Raji (cell line): ENCODE data around the gene ARHGAP27.
A peak's percentile ranks its signal among the peaks of the same experiment; 100 is the strongest.

Experiments used
- POLR2A ChIP-seq: IDR thresholded peaks from 2 replicates; pipeline ENCODE4 v1.6.1; 2011; ENCODE audit warnings: low read depth, low read length, control low read depth; ENCODE audit not compliant: insufficient read depth

The ARHGAP27 gene

DNA sequence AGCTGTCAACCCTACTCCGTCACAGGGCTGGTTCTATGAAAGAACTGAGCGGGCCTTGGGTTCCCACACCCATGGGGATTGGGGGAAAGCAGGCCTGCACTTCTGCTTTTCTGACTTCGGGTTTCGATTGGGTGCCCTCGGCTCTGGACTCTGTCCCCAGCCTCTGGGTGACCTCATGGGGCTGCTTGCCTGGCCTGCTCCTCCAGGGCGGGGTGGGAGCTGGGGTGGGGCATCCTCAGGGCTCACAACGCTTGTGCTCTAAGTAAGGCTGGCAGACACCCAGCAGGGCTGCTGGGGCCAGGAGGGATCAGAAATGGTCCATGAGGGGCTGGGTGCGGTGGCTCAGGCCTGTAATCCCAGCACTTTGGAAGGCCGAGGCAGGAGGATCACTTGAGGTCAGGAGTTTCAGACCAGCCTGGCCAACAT is 19.2 kb downstream of the ARHGAP27 start:
- TF ChIP-seq POLR2A: no peak

DNA sequence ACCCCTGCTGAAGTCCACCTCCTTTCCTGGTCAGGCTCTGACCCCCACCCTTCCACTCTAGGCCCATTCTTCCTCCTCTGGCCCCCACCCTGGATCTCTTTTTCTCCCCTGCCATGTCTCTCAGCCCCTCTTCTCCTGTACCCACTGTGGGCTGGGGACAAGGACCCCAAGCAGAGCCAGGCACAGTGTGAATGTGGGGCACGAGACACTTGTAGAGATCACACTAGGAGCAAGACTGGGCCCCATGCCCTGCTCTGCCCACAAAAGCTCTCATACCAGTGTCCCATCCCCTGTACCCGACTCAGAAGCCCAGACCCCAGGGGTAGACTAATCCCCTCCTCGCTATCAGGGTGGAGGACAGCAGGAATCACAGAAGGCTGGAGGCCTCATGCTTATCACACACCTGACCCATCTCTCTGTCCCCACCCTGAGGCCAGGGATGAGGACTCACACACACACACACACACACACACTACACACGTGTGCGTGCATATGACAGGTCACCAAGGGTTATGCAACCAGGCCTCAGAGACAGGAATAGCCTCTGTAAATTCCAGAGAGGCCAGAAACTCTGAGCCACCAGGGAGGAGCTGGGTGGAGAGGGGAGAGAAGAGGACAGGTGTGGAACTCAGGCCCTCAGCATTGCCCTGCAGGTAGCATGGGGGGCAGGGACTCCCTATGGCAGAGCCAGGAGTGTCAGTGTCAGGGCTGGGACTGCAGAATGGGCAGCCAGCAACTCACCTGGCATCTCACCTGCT is 21.1 kb downstream of the ARHGAP27 start:
- TF ChIP-seq POLR2A: no peak

DNA sequence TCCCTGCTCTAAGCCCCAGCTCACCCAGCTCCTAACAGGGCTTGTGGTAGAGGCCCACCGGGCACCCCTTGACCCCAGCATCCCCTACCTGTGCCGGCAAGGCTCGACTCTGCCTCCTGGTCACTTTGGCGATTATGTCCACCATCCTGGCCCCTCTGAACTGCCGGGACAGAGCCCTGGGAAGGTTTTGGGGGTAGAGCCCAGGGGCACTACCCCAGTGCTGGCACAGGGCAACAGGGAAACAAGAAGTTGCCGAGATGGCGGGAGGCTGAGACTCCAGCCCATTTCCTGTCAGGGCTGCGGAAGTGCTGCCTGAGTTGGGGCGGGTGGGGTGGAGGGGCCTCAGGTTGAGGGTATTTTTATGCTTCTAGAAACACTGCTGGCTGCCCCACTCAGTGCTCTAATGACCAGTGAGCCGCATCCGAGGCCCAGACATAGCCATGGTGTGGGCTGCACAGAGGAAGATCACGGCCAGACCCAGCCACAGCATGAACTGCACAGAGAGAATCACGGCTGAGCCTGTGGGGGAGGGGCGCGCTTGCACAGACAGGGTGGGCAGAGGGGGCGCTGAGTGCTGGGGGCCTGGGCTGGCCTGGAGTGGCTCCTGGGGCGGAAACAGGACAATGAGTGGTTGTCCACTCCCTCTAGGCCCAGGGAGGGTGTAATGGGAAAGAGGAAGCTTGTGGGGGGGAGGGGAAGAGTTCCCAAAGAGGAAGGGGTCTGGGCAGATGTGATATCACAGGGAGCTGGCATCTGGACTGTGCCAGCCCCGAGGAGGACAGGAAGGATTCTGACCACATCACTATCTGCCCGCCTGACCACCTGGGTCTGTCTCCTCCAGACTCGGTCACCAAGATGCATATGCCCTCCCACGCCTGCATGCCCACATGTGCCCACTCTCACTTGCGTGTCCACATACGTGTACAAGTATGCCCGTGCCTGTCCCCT is 22.3 kb downstream of the ARHGAP27 start:
- TF ChIP-seq POLR2A: peak; percentile 53

DNA sequence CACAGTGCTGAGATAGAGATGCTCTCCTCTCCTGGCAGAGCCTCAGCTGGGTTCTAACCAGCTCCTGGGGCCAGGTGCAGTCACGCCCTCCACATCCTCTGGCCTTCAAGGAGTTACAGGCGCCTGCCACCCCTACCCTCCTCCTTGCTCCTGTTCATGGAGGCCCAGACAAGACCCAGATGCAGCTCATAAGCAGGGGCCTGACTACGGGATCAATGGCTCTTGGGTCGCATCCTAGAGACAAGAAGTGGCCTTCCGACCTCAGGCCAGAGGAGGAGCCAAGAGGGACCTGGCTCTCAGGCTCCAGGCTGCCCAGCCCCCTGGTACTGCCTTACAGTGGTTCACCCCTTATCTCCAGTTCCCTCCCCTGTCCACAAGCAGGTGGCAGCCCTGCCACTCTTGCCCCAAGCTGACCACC is 23.0 kb downstream of the ARHGAP27 start:
- TF ChIP-seq POLR2A: no peak

DNA sequence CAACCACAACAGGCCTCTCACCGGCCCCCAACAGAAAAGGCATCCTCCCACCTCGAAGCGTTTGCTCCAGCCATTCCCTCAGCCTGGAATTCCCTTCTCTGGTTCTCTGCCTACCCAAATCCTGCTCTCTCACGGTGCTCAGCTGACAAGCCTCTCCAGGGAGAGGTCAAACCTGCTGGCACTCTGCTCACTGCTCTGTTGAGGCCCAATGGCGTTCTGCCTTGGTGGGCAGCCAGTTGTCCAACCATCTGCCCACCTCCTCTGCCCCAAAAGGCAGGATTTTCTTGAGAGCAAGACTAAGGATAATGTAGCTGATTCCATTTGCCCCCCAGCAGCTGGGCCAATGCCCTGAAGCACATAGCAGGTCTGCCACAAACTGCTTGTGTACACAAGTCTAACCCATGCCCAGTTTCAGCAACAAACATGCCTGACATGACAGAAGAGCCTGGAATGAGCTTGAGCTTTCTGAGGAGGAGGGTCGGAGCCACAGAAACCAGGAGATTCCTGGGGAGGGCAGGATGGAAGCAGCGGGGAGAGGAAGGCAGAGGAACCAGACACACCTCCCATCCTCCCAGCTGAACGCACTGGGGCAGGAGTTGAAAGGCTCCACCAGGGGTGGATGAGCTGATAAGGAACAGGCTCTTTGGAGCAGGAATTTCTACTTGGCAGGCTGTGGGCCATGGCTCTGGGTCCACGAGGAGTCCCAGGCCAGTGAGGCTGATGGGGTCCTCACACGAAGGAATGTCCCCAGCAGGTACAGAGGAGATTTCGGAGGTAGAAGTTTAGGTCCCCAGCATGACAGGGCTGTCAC is 23.9 kb downstream of the ARHGAP27 start:
- no peak for TF ChIP-seq POLR2A

DNA sequence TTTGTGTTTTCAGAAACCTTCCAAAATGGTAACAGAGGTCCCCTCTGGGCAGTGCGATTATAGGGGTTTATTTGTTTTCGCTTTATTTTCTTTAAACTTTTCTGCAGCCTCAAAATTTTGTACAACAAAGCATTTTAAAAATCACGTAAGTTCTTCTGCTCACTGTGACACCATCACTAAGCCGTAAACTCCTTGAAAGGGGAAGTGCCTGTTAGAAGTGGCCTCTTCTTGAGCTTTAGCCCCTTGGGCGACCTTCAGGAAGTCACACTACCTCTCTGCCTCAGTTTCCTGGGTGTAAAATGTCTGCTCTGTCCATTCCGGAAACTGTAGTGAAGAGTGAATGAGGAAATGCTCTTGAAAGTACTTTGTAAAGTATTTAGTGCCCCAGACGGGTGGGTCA is 26.6 kb downstream of the ARHGAP27 start:
- TF ChIP-seq POLR2A: no peak

DNA sequence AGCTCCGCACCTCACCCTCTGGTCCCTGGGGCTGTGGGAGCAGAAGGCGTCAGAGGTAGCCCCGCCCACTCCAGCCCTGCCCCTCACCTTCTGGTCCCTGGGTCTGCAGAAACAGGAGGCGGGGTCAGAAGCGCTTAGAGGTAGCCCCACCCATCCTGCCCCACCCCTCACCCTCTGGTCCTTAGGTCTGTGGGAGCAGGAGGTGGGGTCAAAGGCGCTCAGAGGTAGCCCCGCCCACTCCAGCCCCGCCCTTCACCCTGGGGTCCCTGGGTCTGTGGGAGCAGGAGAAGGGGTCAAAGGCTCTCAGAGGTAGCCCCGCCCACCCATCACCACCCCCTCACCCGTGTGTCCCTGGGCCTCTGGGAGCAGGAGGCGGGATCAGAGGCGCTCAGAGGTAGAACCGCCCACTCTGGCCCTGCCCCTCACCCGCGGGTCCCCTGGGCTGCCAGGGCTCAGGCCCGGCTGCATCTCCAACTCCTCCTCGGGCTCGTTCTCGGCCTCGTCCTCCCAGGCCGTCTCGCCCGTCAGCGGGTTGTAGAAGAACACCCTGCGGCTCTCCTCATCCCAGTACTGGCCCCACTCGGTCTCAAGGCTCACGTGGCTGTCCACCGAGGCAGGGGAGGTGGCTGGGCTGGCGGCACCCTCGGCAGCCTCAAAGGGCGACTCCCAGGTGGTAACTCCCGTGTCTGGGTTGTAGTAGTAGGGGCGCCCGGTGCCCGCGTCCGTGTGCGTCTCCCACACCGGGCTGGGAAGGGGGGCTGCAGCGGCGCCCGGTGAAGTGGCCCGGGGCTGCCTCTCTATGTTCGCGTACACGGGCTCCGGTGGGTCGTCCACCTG is 27.2 kb downstream of the ARHGAP27 start:
- TF ChIP-seq POLR2A: no peak

DNA sequence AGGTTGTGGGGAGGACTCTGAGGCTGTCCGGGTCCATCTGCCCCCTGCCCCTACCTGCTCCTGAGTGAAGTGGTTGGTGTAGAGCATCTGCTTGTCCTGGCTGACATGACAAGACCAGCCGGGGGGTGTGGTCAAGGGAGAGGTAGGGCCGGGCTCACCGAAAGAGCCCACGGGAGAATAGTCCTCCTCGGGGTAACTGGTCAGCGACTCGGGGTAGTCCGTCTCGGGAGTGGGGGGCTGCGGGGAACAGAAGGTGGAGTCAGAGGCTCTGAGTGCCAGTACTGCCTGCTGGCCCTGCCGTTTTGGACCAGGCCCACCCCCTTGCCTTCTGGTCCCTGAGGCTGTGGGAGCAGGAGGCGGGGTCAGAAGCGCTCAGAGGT is 27.8 kb downstream of the ARHGAP27 start:
- no peak for TF ChIP-seq POLR2A

DNA sequence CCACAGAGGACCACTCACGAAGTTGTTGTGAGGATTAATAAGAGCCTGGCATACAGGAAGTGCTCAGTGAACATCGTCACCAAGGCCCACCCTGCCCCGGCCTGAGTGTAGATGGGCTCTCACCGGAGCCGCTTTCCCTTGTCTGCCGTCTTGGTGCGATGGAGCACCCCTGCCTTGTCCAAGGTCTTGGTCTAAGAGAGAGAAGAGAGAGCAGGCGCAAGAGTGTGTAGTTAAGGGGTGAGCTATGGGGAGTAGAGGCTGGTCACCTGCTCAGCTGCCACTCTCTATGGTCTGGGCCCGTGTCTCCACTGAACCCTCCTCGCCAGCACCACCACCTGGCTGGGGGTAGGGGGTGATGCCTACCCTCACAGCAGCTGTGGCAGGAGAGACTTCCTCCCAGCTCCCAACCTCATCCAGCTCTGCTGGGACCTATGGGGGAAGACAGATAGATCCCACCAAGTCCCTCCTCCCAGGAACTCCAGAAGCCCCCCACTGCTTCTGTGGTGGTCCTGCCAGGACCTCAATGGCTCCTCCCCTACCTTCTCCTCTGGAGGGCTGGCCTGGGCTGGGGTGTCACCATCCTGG is 28.7 kb downstream of the ARHGAP27 start:
- TF ChIP-seq POLR2A: no peak

DNA sequence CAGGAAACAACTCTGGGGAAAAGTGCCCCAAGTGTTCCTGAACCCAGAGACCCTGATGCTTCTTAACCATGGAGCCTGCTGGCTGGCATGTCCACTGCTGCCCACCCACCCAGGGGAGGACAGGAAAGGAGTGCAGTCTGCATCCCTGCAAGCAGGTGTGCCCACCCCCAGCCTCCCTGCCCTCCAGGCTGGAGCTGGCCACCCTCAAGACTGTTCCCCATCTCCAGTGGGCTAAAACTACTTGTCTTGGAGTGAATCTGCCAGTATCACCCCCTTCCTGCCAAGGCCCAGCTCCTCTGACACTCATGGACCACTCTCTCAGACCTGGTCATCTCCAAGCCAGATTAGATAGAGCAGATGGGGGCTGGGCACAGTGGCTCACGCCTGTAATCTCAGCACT is 29.8 kb downstream of the ARHGAP27 start:
- TF ChIP-seq POLR2A: no peak

DNA sequence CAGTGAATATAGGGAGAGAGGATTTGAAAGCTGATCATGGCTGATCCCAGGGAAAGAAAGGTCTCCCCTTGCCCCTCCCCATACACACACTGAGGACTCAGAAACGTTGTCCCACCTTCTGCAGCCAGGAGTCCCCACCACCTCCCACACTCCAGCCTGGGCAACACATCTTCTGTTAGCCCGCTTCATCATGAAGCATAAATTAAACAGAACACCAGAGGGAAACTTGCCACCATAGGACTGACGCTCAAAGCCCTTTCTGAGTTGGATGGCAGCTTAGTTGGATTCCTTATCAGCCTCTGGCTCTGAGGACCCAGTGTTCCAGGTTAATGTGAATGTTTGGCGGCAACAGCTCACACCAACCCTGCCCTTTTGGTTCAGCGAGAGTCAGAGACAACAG is 33.9 kb downstream of the ARHGAP27 start:
- no peak for TF ChIP-seq POLR2A

DNA sequence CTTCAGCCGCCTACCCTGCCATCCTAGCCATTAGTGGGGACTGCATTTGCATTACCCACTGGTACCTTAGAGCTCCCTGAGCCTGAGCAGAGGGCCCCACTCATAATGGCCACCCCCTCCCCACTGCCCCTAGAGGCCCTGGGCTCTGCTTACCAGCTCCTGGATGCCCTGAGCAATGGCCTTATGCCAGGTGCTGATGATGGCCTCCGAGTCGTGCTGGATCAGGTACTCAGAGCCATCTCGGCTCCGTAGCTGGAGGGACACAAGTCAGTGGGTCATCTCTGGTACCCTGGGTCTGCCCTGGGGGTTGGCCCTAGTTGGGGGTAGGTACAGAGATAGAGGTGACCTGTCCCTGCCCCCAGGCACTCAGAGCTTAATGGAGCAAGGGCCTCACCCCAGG is 34.9 kb downstream of the ARHGAP27 start:
- no peak for TF ChIP-seq POLR2A

DNA sequence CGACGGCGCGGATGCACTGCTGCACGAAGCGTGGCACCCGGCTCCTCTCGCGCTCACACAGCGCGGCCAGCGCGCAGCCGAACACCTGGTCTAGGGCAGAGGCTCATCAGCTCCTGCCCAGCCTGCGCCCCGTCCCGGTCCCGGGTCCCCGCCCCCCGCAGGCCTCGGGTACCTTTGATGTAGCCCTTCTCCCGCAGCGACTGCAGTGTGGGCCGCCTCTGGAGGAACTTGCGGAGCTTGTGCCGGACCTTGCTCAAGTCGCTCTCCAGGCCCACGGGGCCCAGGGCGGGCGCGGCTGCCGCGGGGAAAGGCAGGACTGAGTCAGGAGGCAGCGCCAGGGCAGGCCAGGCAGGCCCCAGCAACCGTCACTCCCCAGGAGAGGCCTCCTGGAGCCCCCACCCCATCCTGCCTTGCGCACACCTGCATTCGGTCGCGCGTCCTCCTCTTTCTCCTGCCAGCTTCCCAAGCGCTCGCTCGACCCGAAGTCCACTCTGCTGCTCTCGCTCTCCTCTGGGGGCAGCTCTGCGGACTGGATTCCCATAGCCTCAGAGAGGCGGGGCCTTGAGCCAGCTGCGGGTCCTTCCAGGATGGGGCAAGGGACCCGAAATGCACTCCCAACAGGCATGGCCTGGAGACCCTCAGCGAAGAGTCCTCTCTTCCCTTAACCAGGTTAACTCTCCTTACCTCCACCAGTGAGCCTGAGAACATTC is 36.0 kb downstream of the ARHGAP27 start:
- no peak for TF ChIP-seq POLR2A

DNA sequence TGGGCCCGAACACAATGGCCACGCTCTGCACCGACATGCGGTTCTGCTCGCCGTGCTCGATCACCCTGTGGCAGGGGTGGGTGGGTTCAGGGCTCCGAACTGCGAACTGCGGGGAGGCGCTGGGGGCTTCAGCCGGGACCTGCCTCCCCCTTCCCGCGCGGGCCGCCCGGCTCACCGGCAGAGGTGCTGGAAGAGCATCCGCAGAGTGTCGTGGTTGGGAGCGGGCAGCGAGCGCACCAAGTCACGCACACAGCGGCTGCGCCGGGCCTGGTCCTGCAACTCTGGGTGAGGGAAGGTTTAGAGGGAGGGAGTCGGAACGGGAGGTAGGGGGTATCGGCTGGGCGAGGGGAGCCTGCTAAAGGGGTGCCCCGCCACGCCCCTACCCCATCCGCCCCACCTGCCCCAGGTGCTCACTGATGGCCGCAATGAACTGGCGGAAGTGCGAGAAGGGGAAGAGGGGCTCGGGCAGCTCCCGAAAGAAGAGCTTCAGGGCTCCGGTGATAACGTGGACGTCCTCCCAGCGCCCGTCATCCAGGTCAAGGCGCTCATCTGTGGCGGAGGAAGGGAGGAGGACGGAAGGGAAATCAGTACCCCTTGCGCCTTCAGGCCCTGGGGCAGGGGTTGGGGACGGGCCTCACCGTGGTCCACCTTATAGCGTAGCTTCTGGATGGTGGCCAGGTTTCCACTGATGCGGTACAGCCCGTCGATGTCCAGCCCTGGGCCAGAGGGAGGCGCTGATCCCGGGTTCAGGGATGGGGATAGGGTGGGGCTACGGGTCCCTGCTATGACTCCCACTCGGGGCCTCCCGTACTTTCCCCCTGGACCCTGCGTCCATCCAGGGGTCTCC is 36.9 kb downstream of the ARHGAP27 start:
- TF ChIP-seq POLR2A: no peak
